ENCODE measurements around the gene DENND2A.

- TF ChIP-seq EZH2 (IDR thresholded peaks at IDR 0.05; ENCODE audit: borderline replicate concordance, low read length) (no peak), CTCF (IDR thresholded peaks at IDR 0.05; ENCODE audit: low read length) (no peak)
Observed at GRCh38 chr7:140478246-140479061, 162.2 kb downstream of the DENND2A start.

All from OCI-LY1 (cell line).